ENCODE measurements around the gene PAK1.

Gene PAK1

DNA sequence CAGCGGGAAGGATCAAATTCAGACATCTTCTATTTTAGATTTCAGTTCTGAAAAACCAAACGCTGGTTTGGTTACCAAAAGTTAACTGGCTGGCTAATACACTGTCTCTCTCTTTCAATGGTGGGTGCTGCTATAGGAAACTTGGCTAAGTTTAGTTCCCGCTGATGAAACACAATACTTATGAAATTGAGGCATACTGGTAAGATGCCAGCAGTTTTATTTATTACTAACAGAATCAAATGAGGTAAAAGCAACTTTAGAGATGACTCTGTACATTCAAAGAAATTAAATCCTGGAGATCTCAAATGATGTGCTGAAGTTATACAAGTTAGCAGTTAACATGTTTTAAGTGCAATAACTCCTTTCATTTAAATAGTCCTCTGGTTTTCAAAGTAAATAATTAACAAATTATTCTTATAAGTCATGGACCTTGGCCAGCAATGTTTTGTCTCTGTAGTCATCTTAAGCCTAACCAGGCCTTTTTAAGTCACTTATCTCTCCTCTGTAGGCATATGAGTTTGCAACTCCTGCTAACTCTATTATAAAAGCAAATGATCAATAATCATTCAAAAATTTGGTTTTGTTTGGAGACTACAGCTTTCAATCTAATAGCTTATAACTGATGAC lies 54.8 kb downstream of the PAK1 start:
- H3K4me3 ChIP-seq (ENCODE audit: low read depth, low read length) = no peak overlapping the region

DNA sequence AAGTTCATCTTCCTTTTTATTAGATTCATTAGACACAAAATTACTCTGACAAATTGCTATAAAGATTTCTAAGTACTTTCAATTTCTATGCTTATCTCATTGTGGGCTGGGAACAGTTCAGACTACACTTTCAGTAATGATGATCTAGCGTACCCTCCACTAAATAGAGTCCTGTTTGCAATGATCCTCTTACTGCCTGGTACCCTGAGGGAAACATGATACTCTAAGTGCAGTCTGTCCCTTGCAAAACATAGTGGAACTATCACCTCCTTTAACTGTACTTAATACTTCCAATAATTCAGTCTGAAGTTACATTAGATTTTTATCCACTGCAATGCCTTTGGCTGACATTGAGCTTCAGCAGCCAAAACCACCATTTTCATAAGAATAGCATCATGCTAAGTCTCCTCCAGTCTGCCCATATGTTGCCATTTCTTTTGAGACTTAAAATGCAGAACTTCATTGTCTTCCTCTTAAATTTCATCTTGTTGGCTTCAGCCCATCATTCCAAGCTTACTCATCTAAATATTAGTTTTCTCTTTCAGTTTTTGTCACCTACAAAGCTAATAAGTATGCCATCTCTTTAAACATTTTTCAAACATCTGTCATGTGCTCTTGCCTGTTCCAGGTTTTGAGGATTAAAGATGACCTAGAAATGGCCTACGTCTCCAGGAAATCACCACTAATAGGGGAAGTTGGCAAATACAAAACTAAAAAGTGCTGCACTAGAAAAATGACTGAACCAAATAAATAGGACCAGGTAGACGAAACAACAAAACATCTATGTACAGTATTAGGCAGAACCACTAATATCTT lies 55.5 kb downstream of the PAK1 start:
- no peak for DNase-seq (ENCODE audit: low read depth, low spot score)
- ChIA-PET CTCF (no interaction called here), POLR2A (no interaction called here)
- no peak for TF ChIP-seq CTCF (IDR thresholded peaks at IDR 0.05; ENCODE audit: insufficient read depth, low read length, missing control alignments)
- no peak overlapping the region for H3K4me3 ChIP-seq (ENCODE audit: low read depth, low read length)

More for the DNA sequence above, 54.8 kb downstream of the PAK1 start:
- no peak for TF ChIP-seq CTCF (IDR thresholded peaks at IDR 0.05; ENCODE audit: insufficient read depth, low read length, missing control alignments)
- ChIA-PET POLR2A (no interaction called here), CTCF (interaction anchor here (1.0 kb wide), 1 partner anchor 222 kb away, joined by 3 read pairs; no protein-coding TSS in a partner anchor)
- DNase-seq (ENCODE audit: low read depth, low spot score) = no peak

DNA sequence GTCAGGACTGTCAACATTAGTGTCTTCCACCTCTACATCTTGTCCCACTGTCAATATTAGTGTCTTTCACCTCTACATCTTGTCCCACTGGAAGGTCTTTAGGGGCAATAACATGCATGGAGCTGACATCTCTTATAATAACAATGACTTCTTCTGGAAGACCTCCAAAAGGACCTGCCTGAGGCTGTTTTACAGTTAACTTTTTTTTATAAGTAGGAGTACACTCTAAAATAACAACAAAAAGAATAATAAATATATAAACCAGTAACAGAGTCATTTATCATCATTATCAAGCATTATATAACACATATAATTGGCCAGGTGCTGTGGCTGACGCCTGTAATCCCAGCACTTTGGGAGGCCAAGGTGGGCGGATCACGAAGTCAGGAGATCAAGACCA lies 57.5 kb downstream of the PAK1 start:
- no peak overlapping the region for H3K4me3 ChIP-seq (ENCODE audit: low read depth, low read length)
- ChIA-PET POLR2A (no interaction called here), CTCF (no interaction called here)
- no peak for TF ChIP-seq CTCF (IDR thresholded peaks at IDR 0.05; ENCODE audit: insufficient read depth, low read length, missing control alignments)
- DNase-seq (ENCODE audit: low read depth, low spot score) = no peak

GRCh38 chr11:77413850-77414460 lies 59.9 kb downstream of the PAK1 start:
- ChIA-PET CTCF (interaction anchor here (1.1 to 2.2 kb wide), 3 partner anchors 12 to 218 kb away, joined by 3 to 6 read pairs (median 5); no protein-coding TSS in a partner anchor), POLR2A (no interaction called here)
- no peak for DNase-seq (ENCODE audit: low read depth, low spot score)
- no peak overlapping the region for H3K4me3 ChIP-seq (ENCODE audit: low read depth, low read length)
- TF ChIP-seq CTCF (IDR thresholded peaks at IDR 0.05; ENCODE audit: insufficient read depth, low read length, missing control alignments) = no peak

DNA sequence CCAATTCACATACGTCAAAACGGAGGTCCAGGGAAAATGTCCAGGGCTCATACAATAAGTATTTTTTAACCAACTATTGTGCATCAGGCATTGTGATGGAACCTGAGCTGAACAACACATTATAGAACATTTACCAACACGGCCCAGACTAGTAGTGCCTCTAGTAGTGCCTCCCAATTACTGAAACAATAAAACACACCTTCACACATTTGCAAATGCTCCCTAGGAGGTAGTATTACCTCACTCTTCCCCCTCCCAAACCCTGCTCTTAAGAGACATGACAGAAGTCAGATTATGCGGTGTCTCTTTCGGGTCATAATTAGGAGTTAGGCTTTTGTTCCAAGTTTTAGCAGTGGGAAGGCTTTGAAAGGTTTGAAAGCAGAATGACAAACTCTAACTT lies 61.1 kb downstream of the PAK1 start:
- no peak for DNase-seq (ENCODE audit: low read depth, low spot score)
- H3K4me3 ChIP-seq (ENCODE audit: low read depth, low read length) = no peak overlapping the region
- POLR2A ChIA-PET = no interaction called here
- no peak for TF ChIP-seq CTCF (IDR thresholded peaks at IDR 0.05; ENCODE audit: insufficient read depth, low read length, missing control alignments)
- CTCF ChIA-PET = interaction anchor here (1.2 to 2.4 kb wide), 6 partner anchors 16 to 285 kb away, joined by 3 to 8 read pairs (median 6); partner anchors contain the start of gene MYO7A

Measured in AG04449 (cell line).